HCT116 (cell line): ENCODE results near the gene SYT7. TPM values are rescaled to one million over a fixed set of nuclear protein-coding genes. Genes with fewer than 3 reads are reported as not detected.

ENCODE experiments used
- ATAC-seq: fragments of 200-7000 bp; cut with Tn5 transposase; 2 replicates; pipeline ENCODE4 v1.9.1; 2020; ENCODE audit warnings: mild to moderate bottlenecking, moderate library complexity
- BruUV-seq: library from RNA; stranded (reverse); fragments of 400-500 nt; replicated peaks from 2 replicates; lab custom pipeline; 2021; lab: Mats Ljungman, UMichigan
- CTCF ChIA-PET: fragments of 300-600 bp; sonication (Branson Sonifier 250); formaldehyde crosslinking; loops from one replicate; lab custom pipeline; 2021; ENCODE audit warnings: antibody characterized with exemption; lab: Charles Lee
- POLR2A ChIA-PET: fragments of 300-600, 350-600 bp; sonication (Branson Sonifier 250); formaldehyde crosslinking; loops from one replicate; lab custom pipeline; 2021; ENCODE audit warnings: antibody characterized with exemption; lab: Charles Lee
- RAD21 ChIA-PET, 2 experiments: fragments of 300-600 bp; sonication (Branson Sonifier 250); formaldehyde crosslinking; loops; one replicate each; lab custom pipeline; 2023; ENCODE audit warnings: low total read pairs in 2 of 2; ENCODE audit not compliant: uncharacterized antibody in 2 of 2, unreplicated experiment in 2 of 2, low non-redundant PET in 1 of 2; lab: Charles Lee
- DNase-seq: peaks from one replicate; pipeline ENCODE4 v3.0.0-alpha.2; 2010; ENCODE audit warnings: low read depth, low spot score
- H2AFZ ChIP-seq: fragments of 200-600 bp; shearing (Covaris generic), sonication (generic); 2 replicates; pipeline ENCODE4 v1.6.1; 2017; ENCODE audit warnings: low read depth, mixed run types, mixed read lengths, antibody characterized with exemption, low read length; ENCODE audit not compliant: poor library complexity, severe bottlenecking
- H3K27ac ChIP-seq: 2 replicates; pipeline ENCODE4 v1.5.1; 2012; ENCODE audit warnings: low read depth, low read length
- H3K27me3 ChIP-seq: fragments of 200-600 bp; sonication (generic); 2 replicates; pipeline ENCODE4 v1.6.1; 2016; ENCODE audit warnings: mixed run types, low read length, mixed read lengths; ENCODE audit not compliant: insufficient read depth
- H3K36me3 ChIP-seq, 2 experiments: fragments of 200-500 bp in 1 of 2; fragments of 200-600 bp in 1 of 2; sonication (Bioruptor generic) in 1 of 2; sonication (generic) in 1 of 2; 2 replicates each; pipeline versions ENCODE4 v1.5.1 to v1.6.1; 2014 to 2016; ENCODE audit warnings: low read length in 2 of 2, inconsistent platforms in 1 of 2, mixed read lengths in 1 of 2, mixed run types in 1 of 2; ENCODE audit not compliant: insufficient read depth in 2 of 2, control insufficient read depth in 1 of 2
- H3K4me1 ChIP-seq, 2 experiments: fragments of 200-600 bp in 1 of 2; sonication (generic) in 1 of 2; 2 replicates each; pipeline versions ENCODE4 v1.5.1 to v1.6.1; 2012 to 2017; ENCODE audit warnings: low read length in 2 of 2, inconsistent platforms in 1 of 2, mild to moderate bottlenecking in 1 of 2, mixed read lengths in 1 of 2, mixed run types in 1 of 2, moderate library complexity in 1 of 2; ENCODE audit not compliant: insufficient read depth in 2 of 2, control insufficient read depth in 1 of 2
- H3K4me2 ChIP-seq: fragments of 200-600 bp; sonication (generic); 2 replicates; pipeline ENCODE4 v1.6.1; 2017; ENCODE audit warnings: mixed run types, low read length, mixed read lengths
- H3K4me3 ChIP-seq, 2 experiments: fragments of 200-600 bp in 1 of 2; sonication (generic) in 1 of 2; replicated peaks in 1 of 2; 2 replicates each; pipeline ENCODE4 v1.5.1; 2011 to 2016; ENCODE audit warnings: low read length in 2 of 2, control low read depth in 1 of 2, low read depth in 1 of 2, mild to moderate bottlenecking in 1 of 2, mixed read lengths in 1 of 2, mixed run types in 1 of 2
- H3K79me2 ChIP-seq: fragments of 200-600 bp; sonication (generic); 2 replicates; pipeline ENCODE4 v1.6.1; 2017; ENCODE audit warnings: mild to moderate bottlenecking, mixed run types, low read length, moderate library complexity, mixed read lengths; ENCODE audit not compliant: insufficient read depth
- H3K9ac ChIP-seq: fragments of 200-600 bp; sonication (generic); 2 replicates; pipeline ENCODE4 v1.6.1; 2016; ENCODE audit warnings: low read length, mixed read lengths
- H3K9me2 ChIP-seq: fragments of 200-600 bp; sonication (generic), shearing (Covaris generic); 2 replicates; pipeline ENCODE4 v1.6.1; 2017; ENCODE audit warnings: mixed run types, mild to moderate bottlenecking, moderate library complexity; ENCODE audit not compliant: insufficient read depth
- H3K9me3 ChIP-seq, 2 experiments: fragments of 200-500 bp in 1 of 2; fragments of 200-600 bp in 1 of 2; sonication (Bioruptor generic) in 1 of 2; sonication (generic) in 1 of 2; 2 replicates each; pipeline ENCODE4 v1.6.1; 2014 to 2017; ENCODE audit warnings: low read length in 2 of 2, mixed read lengths in 2 of 2, inconsistent platforms in 1 of 2, low read depth in 1 of 2, mild to moderate bottlenecking in 1 of 2, mixed run types in 1 of 2, moderate library complexity in 1 of 2; ENCODE audit not compliant: control insufficient read depth in 1 of 2, insufficient read depth in 1 of 2
- H4K20me1 ChIP-seq: fragments of 200-600 bp; sonication (generic), shearing (Covaris generic); 2 replicates; pipeline ENCODE4 v1.6.1; 2017; ENCODE audit warnings: mixed run types, mild to moderate bottlenecking, moderate library complexity; ENCODE audit not compliant: insufficient read depth
- ATF3 ChIP-seq: IDR thresholded peaks from 2 replicates; pipeline ENCODE4 v1.6.1; 2012
- CEBPB ChIP-seq: IDR thresholded peaks from 2 replicates; pipeline ENCODE4 v1.6.1; 2012; ENCODE audit warnings: low read depth
- CTCF ChIP-seq, 3 experiments: fragments of 200-600 bp in 1 of 3; sonication (generic) in 1 of 3; IDR thresholded peaks in 2 of 3; conservative IDR thresholded peaks in 1 of 3; 2 replicates each; pipeline ENCODE4 v1.5.1; 2012 to 2017; ENCODE audit warnings: low read depth in 2 of 3, low read length in 2 of 3, antibody characterized with exemption in 1 of 3, borderline replicate concordance in 1 of 3, control low read depth in 1 of 3, mild to moderate bottlenecking in 1 of 3, mixed read lengths in 1 of 3, mixed run types in 1 of 3, moderate library complexity in 1 of 3; ENCODE audit not compliant: insufficient read depth in 1 of 3
- EGR1 ChIP-seq: IDR thresholded peaks from 2 replicates; pipeline ENCODE4 v1.6.1; 2012; ENCODE audit warnings: low read depth
- ELF1 ChIP-seq: IDR thresholded peaks from 2 replicates; pipeline ENCODE4 v1.6.1; 2012; ENCODE audit warnings: low read depth, borderline replicate concordance
- EZH2 ChIP-seq: fragments of 200-600 bp; sonication (generic); IDR thresholded peaks from 2 replicates; pipeline ENCODE4 v1.6.1; 2017; ENCODE audit warnings: antibody characterized with exemption, mixed run types
- EZH2phosphoT487 ChIP-seq: fragments of 200-600 bp; IDR thresholded peaks from 2 replicates; pipeline ENCODE4 v1.6.1; 2018; ENCODE audit warnings: antibody characterized with exemption, borderline replicate concordance
- FOSL1 ChIP-seq: IDR thresholded peaks from 2 replicates; pipeline ENCODE4 v1.6.1; 2012; ENCODE audit warnings: low read depth
- JUND ChIP-seq: IDR thresholded peaks from 2 replicates; pipeline ENCODE4 v1.6.1; 2012
- MAX ChIP-seq: IDR thresholded peaks from 2 replicates; pipeline ENCODE4 v1.6.1; 2012
- POLR2A ChIP-seq: IDR thresholded peaks from 2 replicates; pipeline ENCODE4 v1.7.0; 2011; ENCODE audit warnings: borderline replicate concordance; ENCODE audit not compliant: insufficient read depth, insufficient read length; ENCODE audit errors: extremely low read depth
- POLR2AphosphoS5 ChIP-seq: IDR thresholded peaks from 2 replicates; pipeline ENCODE4 v1.6.1; 2011; ENCODE audit warnings: mild to moderate bottlenecking, low read depth, low read length, moderate library complexity
- RAD21 ChIP-seq: IDR thresholded peaks from 2 replicates; pipeline ENCODE4 v1.6.1; 2012; ENCODE audit warnings: low read depth, mild to moderate bottlenecking
- SIN3A ChIP-seq: IDR thresholded peaks from 2 replicates; pipeline ENCODE4 v1.6.1; 2012; ENCODE audit warnings: low read depth
- TCF7L2 ChIP-seq: IDR thresholded peaks from 2 replicates; pipeline ENCODE4 v1.7.0; 2011; ENCODE audit warnings: borderline replicate concordance, inconsistent platforms; ENCODE audit not compliant: insufficient read depth, insufficient read length; ENCODE audit errors: extremely low read depth
- YY1 ChIP-seq: IDR thresholded peaks from 2 replicates; pipeline ENCODE4 v1.6.1; 2011; ENCODE audit warnings: low read length, low read depth, moderate library complexity, mild to moderate bottlenecking; ENCODE audit not compliant: insufficient replicate concordance; ENCODE audit errors: extremely low read depth
- ZFX ChIP-seq: fragments of 450-650 bp; IDR thresholded peaks from 2 replicates; pipeline ENCODE4 v1.6.1; 2017
- intact Hi-C: fragments of 100-400 bp; cut with micrococcal nuclease; formaldehyde crosslinking; loops from 2 replicates; pipeline ENCODE4 v1.10.0; 2022
- total RNA-seq: library from RNA; stranded (reverse); gene quantifications from one replicate; pipeline ENCODE4 v1.2.1, GENCODE V29; 2021; ENCODE audit not compliant: unreplicated experiment

Gene SYT7
- total RNA-seq, 1 experiment from 2014 or later = 27.4 TPM

- Histone ChIP-seq H3K9ac (no peak overlapping the region), H2AFZ (peak overlapping the region; percentile 96), H3K27ac (no peak overlapping the region), H3K4me3 (no peak overlapping the region)
- ATAC-seq = no peak
- RAD21 ChIA-PET = no interaction called here
- POLR2A ChIA-PET = no interaction called here
- no peak for TF ChIP-seq EZH2
- no peak for TF ChIP-seq CEBPB
- TF ChIP-seq, all 23 proteins: peak for 0
- no peak for DNase-seq
- peaks cover 9 to 16% of the 10 kb centered on the region in 2 experiments; a peak in 3 of 4 replicates for H3K4me1 ChIP-seq
- 0 out of 2 replicates have a peak overlapping the region, but pooled peaks have one; percentile 85 for H3K4me2 ChIP-seq
- H3K9me3 ChIP-seq = no peaks in the 10 kb centered on the region
- no peaks in the 10 kb centered on the region for H4K20me1 ChIP-seq
- BruUV-seq = no TSS peak
- no peaks in the 10 kb centered on the region for H3K79me2 ChIP-seq
- CTCF ChIA-PET = no interaction called here
- H3K27me3 ChIP-seq = peaks cover 7% of the 10 kb centered on the region; the same call in 1 of the 2 replicates
- intact Hi-C loops = no loop called here
- no peaks in the 10 kb centered on the region for H3K9me2 ChIP-seq
- H3K36me3 ChIP-seq = no peaks in the 10 kb centered on the region
Measured at GRCh38 chr11:61507012-61507768, 73.7 kb downstream of the SYT7 start.

- CTCF ChIA-PET = interaction anchor here (0.8 kb wide), 1 partner anchor 8 kb away, joined by 3 read pairs; no protein-coding TSS in a partner anchor
- intact Hi-C loops = no loop called here
- Histone ChIP-seq H3K36me3 (no peaks in the 10 kb centered on the region), H3K4me3 (no peak overlapping the region), H4K20me1 (no peaks in the 10 kb centered on the region), H3K4me2 (no peak overlapping the region), H3K9me3 (no peaks in the 10 kb centered on the region), H3K9me2 (no peaks in the 10 kb centered on the region), H3K27me3 (peaks cover 7% of the 10 kb centered on the region; the same call in 1 of the 2 replicates), H3K9ac (no peak overlapping the region), H2AFZ (no peak overlapping the region), H3K27ac (no peak overlapping the region), H3K4me1 (peaks cover 9 to 16% of the 10 kb centered on the region in 2 experiments; a peak in 3 of 4 replicates), H3K79me2 (no peaks in the 10 kb centered on the region)
- no TSS peak for BruUV-seq
- no peak for ATAC-seq
- RAD21 ChIA-PET = no interaction called here
- TF ChIP-seq EGR1 (no peak), ATF3 (no peak), SIN3A (no peak), ELF1 (no peak), YY1 (no peak), RAD21 (no peak), EZH2phosphoT487 (no peak), TCF7L2 (no peak), FOSL1 (no peak), ZFX (no peak), POLR2A (no peak), POLR2AphosphoS5 (no peak), JUND (no peak), CTCF (IDR thresholded peaks at IDR 0.05 in 2 of 3, conservative IDR thresholded peaks at IDR 0.05 in 1 of 3; ENCODE audit: borderline replicate concordance in 1 of 3, insufficient read depth in 1 of 3, low read depth in 2 of 3, low read length in 2 of 3) (no peak), MAX (no peak)
- POLR2A ChIA-PET = no interaction called here
- DNase-seq = no peak
Measured at GRCh38 chr11:61505640-61506155, 75.2 kb downstream of the SYT7 start.
